ENCODE data around the gene SDHA.
"Not testable (repeated sequence)": the region's sequence is repeated elsewhere in the genome, so short reads cannot be mapped to it uniquely, and the experiment has no call there.

The SDHA gene

GRCh38 chr5:217494-218456 lies at the start of gene SDHA, which contains the start of gene CCDC127:
Gene SDHA, plus strand, starts transcription at chr5:218320. Its CDS starts 36 bp downstream, at chr5:218356.
Gene CCDC127, minus strand, starts transcription at chr5:218153. Its CDS starts 1,304 bp downstream, at chr5:216849.
- not testable (repeated sequence) for FAIRE-seq

GRCh38 chr5:169071-169727 lies 48.9 kb upstream of the SDHA start:
- no peak for FAIRE-seq

GRCh38 chr5:169728-170094 lies 48.4 kb upstream of the SDHA start:
- no peak for FAIRE-seq

- FAIRE-seq: no peak
Observed at GRCh38 chr5:170971-171800, 46.9 kb upstream of the SDHA start.

GRCh38 chr5:171801-172331 lies 46.3 kb upstream of the SDHA start:
- no peak for FAIRE-seq

GRCh38 chr5:172421-172820 lies 45.7 kb upstream of the SDHA start:
- FAIRE-seq: no peak

GRCh38 chr5:172841-173251 lies 45.3 kb upstream of the SDHA start:
- FAIRE-seq: no peak

GRCh38 chr5:173392-174290 lies 44.5 kb upstream of the SDHA start:
- no peak for FAIRE-seq

GRCh38 chr5:174291-174600 lies 43.9 kb upstream of the SDHA start:
- FAIRE-seq: no peak

GRCh38 chr5:174876-175465 lies 43.1 kb upstream of the SDHA start:
- FAIRE-seq: no peak

GRCh38 chr5:176296-176823 lies 41.8 kb upstream of the SDHA start:
- FAIRE-seq: no peak

- FAIRE-seq: no peak
Observed at GRCh38 chr5:178110-178509, 40.0 kb upstream of the SDHA start.

GRCh38 chr5:179401-179800 lies 38.7 kb upstream of the SDHA start:
- no peak for FAIRE-seq

- FAIRE-seq: no peak
Observed at GRCh38 chr5:180286-180918, 37.7 kb upstream of the SDHA start.

- FAIRE-seq: no peak
Observed at GRCh38 chr5:181160-181559, 37.0 kb upstream of the SDHA start.

- no peak for FAIRE-seq
Observed at GRCh38 chr5:181566-181965, 36.6 kb upstream of the SDHA start.

- FAIRE-seq: no peak
Observed at GRCh38 chr5:182126-182525, 36.0 kb upstream of the SDHA start.

GRCh38 chr5:184471-184870 lies 33.6 kb upstream of the SDHA start:
- FAIRE-seq: no peak

GRCh38 chr5:185095-186070 lies 32.7 kb upstream of the SDHA start:
- FAIRE-seq: no peak

All from G401.6 (cell line).